ENCODE data around the gene MYO3A. TPM values are rescaled to one million over a fixed set of nuclear protein-coding genes. Genes with fewer than 3 reads are reported as not detected.

Gene MYO3A
- total RNA-seq, 2 donors from 2014 or later, result 33.9 to 37.6 TPM

DNA sequence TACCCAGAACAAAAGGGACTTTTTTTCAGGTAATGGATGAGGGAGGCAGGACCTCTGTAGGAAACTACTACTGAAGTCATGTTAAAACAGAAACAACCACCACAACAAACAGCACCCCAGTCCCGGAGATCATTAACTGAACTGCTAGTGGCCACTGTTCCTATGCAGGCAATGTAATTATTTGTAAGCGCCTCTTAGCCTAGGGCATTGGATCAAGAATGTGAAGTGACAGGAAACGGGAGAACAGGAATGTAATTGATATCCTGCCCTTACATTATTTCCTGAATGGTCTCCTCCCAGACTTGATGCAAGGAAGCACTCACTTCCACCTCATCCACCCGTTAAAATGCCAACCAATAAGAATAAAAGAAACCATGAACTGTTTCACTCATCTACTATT lies 265.8 kb downstream of the MYO3A start:
- H3K27ac Mint-ChIP-seq, result no peak overlapping the region
- DNase-seq, result no peak
- Histone ChIP-seq H3K9me3 (ENCODE audit: control insufficient read depth, low read length) (no peaks in the 10 kb centered on the region), H3K4me1 (ENCODE audit: control insufficient read depth, insufficient read depth, low read length) (no peaks in the 10 kb centered on the region), H3K27me3 (ENCODE audit: control insufficient read depth, insufficient read depth, low read length, poor library complexity, severe bottlenecking) (no peaks in the 10 kb centered on the region), H3K4me3 (ENCODE audit: low read length) (no peak overlapping the region), H3K9ac (ENCODE audit: extremely low read depth, low read length, poor library complexity, severe bottlenecking) (no peak overlapping the region), H3K36me3 (ENCODE audit: control insufficient read depth, insufficient read depth, low read length) (peaks cover 7% of the 10 kb centered on the region), H3K27ac (ENCODE audit: low read depth, low read length) (no peak overlapping the region)
- TF ChIP-seq, protein P1, sequence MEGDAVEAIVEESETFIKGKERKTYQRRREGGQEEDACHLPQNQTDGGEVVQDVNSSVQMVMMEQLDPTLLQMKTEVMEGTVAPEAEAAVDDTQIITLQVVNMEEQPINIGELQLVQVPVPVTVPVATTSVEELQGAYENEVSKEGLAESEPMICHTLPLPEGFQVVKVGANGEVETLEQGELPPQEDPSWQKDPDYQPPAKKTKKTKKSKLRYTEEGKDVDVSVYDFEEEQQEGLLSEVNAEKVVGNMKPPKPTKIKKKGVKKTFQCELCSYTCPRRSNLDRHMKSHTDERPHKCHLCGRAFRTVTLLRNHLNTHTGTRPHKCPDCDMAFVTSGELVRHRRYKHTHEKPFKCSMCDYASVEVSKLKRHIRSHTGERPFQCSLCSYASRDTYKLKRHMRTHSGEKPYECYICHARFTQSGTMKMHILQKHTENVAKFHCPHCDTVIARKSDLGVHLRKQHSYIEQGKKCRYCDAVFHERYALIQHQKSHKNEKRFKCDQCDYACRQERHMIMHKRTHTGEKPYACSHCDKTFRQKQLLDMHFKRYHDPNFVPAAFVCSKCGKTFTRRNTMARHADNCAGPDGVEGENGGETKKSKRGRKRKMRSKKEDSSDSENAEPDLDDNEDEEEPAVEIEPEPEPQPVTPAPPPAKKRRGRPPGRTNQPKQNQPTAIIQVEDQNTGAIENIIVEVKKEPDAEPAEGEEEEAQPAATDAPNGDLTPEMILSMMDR (conservative IDR thresholded peaks at IDR 0.05), result no peak
- WGBS, 2 experiments (ENCODE audit: insufficient coverage in 1 of 2, insufficient read length in 1 of 2), result 73 to 90% methylated on average over 3 to 4 of the region's 4 CpGs
- H3K36me3 Mint-ChIP-seq (ENCODE audit: low read depth), result peaks cover 21% of the 10 kb centered on the region
- no peaks in the 10 kb centered on the region for H3K9me3 Mint-ChIP-seq
- H3K27me3 Mint-ChIP-seq (ENCODE audit: insufficient read depth), result no peaks in the 10 kb centered on the region
- no peak overlapping the region for H3K4me3 Mint-ChIP-seq
- no peaks in the 10 kb centered on the region for H3K4me1 Mint-ChIP-seq

DNA sequence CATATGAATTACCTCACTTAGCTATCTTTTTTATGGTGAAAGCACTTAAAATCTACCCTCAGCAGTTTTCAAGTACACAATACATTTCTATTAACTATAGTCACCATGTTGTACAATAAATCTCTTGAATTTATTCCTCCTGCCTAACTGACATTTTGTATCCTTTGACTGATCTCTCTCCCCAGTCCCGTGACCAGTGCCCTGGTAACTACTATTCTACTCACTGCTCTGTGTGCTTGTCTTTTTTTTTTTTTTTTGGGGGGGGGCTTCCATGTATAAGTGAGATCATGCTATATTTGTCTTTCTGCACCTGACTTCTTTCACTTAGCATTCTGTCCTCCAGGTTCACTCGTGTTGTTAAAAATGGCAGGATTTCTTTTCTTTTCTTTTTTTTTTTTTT lies 271.2 kb downstream of the MYO3A start:
- no peak for DNase-seq
- H3K4me3 ChIP-seq (ENCODE audit: low read length), result no peak overlapping the region
- Mint-ChIP-seq H3K4me1 (no peaks in the 10 kb centered on the region), H3K27me3 (ENCODE audit: insufficient read depth) (no peaks in the 10 kb centered on the region), H3K36me3 (ENCODE audit: low read depth) (peaks cover 14% of the 10 kb centered on the region), H3K27ac (no peak overlapping the region), H3K4me3 (no peak overlapping the region), H3K9me3 (peaks cover 5% of the 10 kb centered on the region)
- TF ChIP-seq, protein P1 (conservative IDR thresholded peaks at IDR 0.05), result no peak
- H3K9ac ChIP-seq (ENCODE audit: extremely low read depth, low read length, poor library complexity, severe bottlenecking), result no peak overlapping the region
- no peak overlapping the region for H3K27ac ChIP-seq (ENCODE audit: low read depth, low read length)
- H3K36me3 ChIP-seq (ENCODE audit: control insufficient read depth, insufficient read depth, low read length), result peaks cover 5% of the 10 kb centered on the region
- no peaks in the 10 kb centered on the region for H3K27me3 ChIP-seq (ENCODE audit: control insufficient read depth, insufficient read depth, low read length, poor library complexity, severe bottlenecking)
- peaks cover 11% of the 10 kb centered on the region for H3K9me3 ChIP-seq (ENCODE audit: control insufficient read depth, low read length)
- WGBS, 2 experiments (ENCODE audit: insufficient coverage in 1 of 2, insufficient read length in 1 of 2), result 100% methylated on average over 1 of the region's 2 CpGs; no CpG with 5 or more reads in 1 of the 2 experiments
- H3K4me1 ChIP-seq (ENCODE audit: control insufficient read depth, insufficient read depth, low read length), result no peaks in the 10 kb centered on the region

DNA sequence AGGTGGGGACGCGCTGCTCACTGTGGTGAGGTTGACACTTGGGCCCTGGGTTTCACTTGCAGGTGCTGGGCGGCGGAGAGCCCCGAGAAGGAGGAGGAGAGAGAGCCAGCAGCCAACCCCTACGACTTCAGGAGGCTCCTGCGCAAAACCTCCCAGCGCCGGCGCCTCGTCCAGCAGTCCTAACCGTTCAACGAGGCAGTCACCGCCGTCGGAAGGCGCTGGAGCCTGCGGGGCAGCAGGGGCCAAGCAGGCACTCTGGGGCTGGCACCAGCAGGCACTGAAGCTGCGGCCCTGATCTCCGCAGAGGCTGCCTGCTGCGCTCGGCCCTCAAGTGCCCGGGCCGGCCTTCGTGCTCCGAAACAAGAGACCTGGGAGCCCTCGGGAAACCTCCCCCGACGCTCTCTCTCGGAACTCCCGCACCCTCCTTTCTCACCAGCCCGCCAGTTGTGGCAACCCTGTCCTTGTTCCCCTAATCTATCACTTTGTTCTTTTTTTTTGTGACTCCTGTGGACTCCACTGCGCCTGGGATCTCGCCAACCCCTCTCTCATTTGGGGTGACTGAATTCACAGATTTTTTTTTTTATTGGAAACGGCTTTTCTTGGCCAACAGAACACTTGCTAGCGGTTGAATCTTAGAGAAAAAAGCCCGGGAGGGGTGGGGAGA lies 277.9 kb downstream of the MYO3A start:
- Mint-ChIP-seq H3K36me3 (ENCODE audit: low read depth) (peaks cover 6% of the 10 kb centered on the region), H3K4me3 (no peak overlapping the region)
- no peak overlapping the region for H3K4me3 ChIP-seq (ENCODE audit: low read length)

More for the DNA sequence above, 277.9 kb downstream of the MYO3A start:
- peak; percentile 80 for DNase-seq
- Histone ChIP-seq H3K27me3 (ENCODE audit: control insufficient read depth, insufficient read depth, low read length, poor library complexity, severe bottlenecking) (peaks cover 65% of the 10 kb centered on the region), H3K36me3 (ENCODE audit: control insufficient read depth, insufficient read depth, low read length) (no peaks in the 10 kb centered on the region), H3K9me3 (ENCODE audit: control insufficient read depth, low read length) (peaks cover 7% of the 10 kb centered on the region), H3K27ac (ENCODE audit: low read depth, low read length) (no peak overlapping the region), H3K9ac (ENCODE audit: extremely low read depth, low read length, poor library complexity, severe bottlenecking) (no peak overlapping the region), H3K4me1 (ENCODE audit: control insufficient read depth, insufficient read depth, low read length) (peaks cover 13% of the 10 kb centered on the region)
- Mint-ChIP-seq H3K9me3 (peaks cover 3% of the 10 kb centered on the region), H3K4me1 (peaks cover 36% of the 10 kb centered on the region), H3K27me3 (ENCODE audit: insufficient read depth) (no peaks in the 10 kb centered on the region), H3K27ac (no peak overlapping the region)
- TF ChIP-seq, protein P1 (conservative IDR thresholded peaks at IDR 0.05), result no peak
- WGBS, 2 experiments (ENCODE audit: insufficient coverage in 1 of 2, insufficient read length in 1 of 2), result 72 to 76% methylated on average over 16 to 37 of the region's 37 CpGs

All from endodermal cell (in vitro differentiated cells).